HCT116 (cell line): ENCODE measurements around the gene LEAP2. TPM values are rescaled to one million over a fixed set of nuclear protein-coding genes. Genes with fewer than 3 reads are reported as not detected.

Experiments used
- ATAC-seq: fragments of 200-7000 bp; cut with Tn5 transposase; 2 replicates; pipeline ENCODE4 v1.9.1; 2020; ENCODE audit warnings: mild to moderate bottlenecking, moderate library complexity
- BruUV-seq: library from RNA; stranded (reverse); fragments of 400-500 nt; replicated peaks from 2 replicates; lab custom pipeline; 2021; lab: Mats Ljungman, UMichigan
- CTCF ChIA-PET: fragments of 300-600 bp; sonication (Branson Sonifier 250); formaldehyde crosslinking; loops from one replicate; lab custom pipeline; 2021; ENCODE audit warnings: antibody characterized with exemption; lab: Charles Lee
- POLR2A ChIA-PET: fragments of 300-600, 350-600 bp; sonication (Branson Sonifier 250); formaldehyde crosslinking; loops from one replicate; lab custom pipeline; 2021; ENCODE audit warnings: antibody characterized with exemption; lab: Charles Lee
- RAD21 ChIA-PET, 2 experiments: fragments of 300-600 bp; sonication (Branson Sonifier 250); formaldehyde crosslinking; loops; one replicate each; lab custom pipeline; 2023; ENCODE audit warnings: low total read pairs in 2 of 2; ENCODE audit not compliant: uncharacterized antibody in 2 of 2, unreplicated experiment in 2 of 2, low non-redundant PET in 1 of 2; lab: Charles Lee
- DNase-seq: peaks from one replicate; pipeline ENCODE4 v3.0.0-alpha.2; 2010; ENCODE audit warnings: low read depth, low spot score
- H2AFZ ChIP-seq: fragments of 200-600 bp; shearing (Covaris generic), sonication (generic); 2 replicates; pipeline ENCODE4 v1.6.1; 2017; ENCODE audit warnings: low read depth, mixed run types, mixed read lengths, antibody characterized with exemption, low read length; ENCODE audit not compliant: poor library complexity, severe bottlenecking
- H3K27ac ChIP-seq: 2 replicates; pipeline ENCODE4 v1.5.1; 2012; ENCODE audit warnings: low read depth, low read length
- H3K27me3 ChIP-seq: fragments of 200-600 bp; sonication (generic); 2 replicates; pipeline ENCODE4 v1.6.1; 2016; ENCODE audit warnings: mixed run types, low read length, mixed read lengths; ENCODE audit not compliant: insufficient read depth
- H3K36me3 ChIP-seq, 2 experiments: fragments of 200-500 bp in 1 of 2; fragments of 200-600 bp in 1 of 2; sonication (Bioruptor generic) in 1 of 2; sonication (generic) in 1 of 2; 2 replicates each; pipeline versions ENCODE4 v1.5.1 to v1.6.1; 2014 to 2016; ENCODE audit warnings: low read length in 2 of 2, inconsistent platforms in 1 of 2, mixed read lengths in 1 of 2, mixed run types in 1 of 2; ENCODE audit not compliant: insufficient read depth in 2 of 2, control insufficient read depth in 1 of 2
- H3K4me1 ChIP-seq, 2 experiments: fragments of 200-600 bp in 1 of 2; sonication (generic) in 1 of 2; 2 replicates each; pipeline versions ENCODE4 v1.5.1 to v1.6.1; 2012 to 2017; ENCODE audit warnings: low read length in 2 of 2, inconsistent platforms in 1 of 2, mild to moderate bottlenecking in 1 of 2, mixed read lengths in 1 of 2, mixed run types in 1 of 2, moderate library complexity in 1 of 2; ENCODE audit not compliant: insufficient read depth in 2 of 2, control insufficient read depth in 1 of 2
- H3K4me2 ChIP-seq: fragments of 200-600 bp; sonication (generic); 2 replicates; pipeline ENCODE4 v1.6.1; 2017; ENCODE audit warnings: mixed run types, low read length, mixed read lengths
- H3K4me3 ChIP-seq, 2 experiments: fragments of 200-600 bp in 1 of 2; sonication (generic) in 1 of 2; replicated peaks in 1 of 2; 2 replicates each; pipeline ENCODE4 v1.5.1; 2011 to 2016; ENCODE audit warnings: low read length in 2 of 2, control low read depth in 1 of 2, low read depth in 1 of 2, mild to moderate bottlenecking in 1 of 2, mixed read lengths in 1 of 2, mixed run types in 1 of 2
- H3K79me2 ChIP-seq: fragments of 200-600 bp; sonication (generic); 2 replicates; pipeline ENCODE4 v1.6.1; 2017; ENCODE audit warnings: mild to moderate bottlenecking, mixed run types, low read length, moderate library complexity, mixed read lengths; ENCODE audit not compliant: insufficient read depth
- H3K9ac ChIP-seq: fragments of 200-600 bp; sonication (generic); 2 replicates; pipeline ENCODE4 v1.6.1; 2016; ENCODE audit warnings: low read length, mixed read lengths
- H3K9me2 ChIP-seq: fragments of 200-600 bp; sonication (generic), shearing (Covaris generic); 2 replicates; pipeline ENCODE4 v1.6.1; 2017; ENCODE audit warnings: mixed run types, mild to moderate bottlenecking, moderate library complexity; ENCODE audit not compliant: insufficient read depth
- H3K9me3 ChIP-seq, 2 experiments: fragments of 200-500 bp in 1 of 2; fragments of 200-600 bp in 1 of 2; sonication (Bioruptor generic) in 1 of 2; sonication (generic) in 1 of 2; 2 replicates each; pipeline ENCODE4 v1.6.1; 2014 to 2017; ENCODE audit warnings: low read length in 2 of 2, mixed read lengths in 2 of 2, inconsistent platforms in 1 of 2, low read depth in 1 of 2, mild to moderate bottlenecking in 1 of 2, mixed run types in 1 of 2, moderate library complexity in 1 of 2; ENCODE audit not compliant: control insufficient read depth in 1 of 2, insufficient read depth in 1 of 2
- H4K20me1 ChIP-seq: fragments of 200-600 bp; sonication (generic), shearing (Covaris generic); 2 replicates; pipeline ENCODE4 v1.6.1; 2017; ENCODE audit warnings: mixed run types, mild to moderate bottlenecking, moderate library complexity; ENCODE audit not compliant: insufficient read depth
- EZH2 ChIP-seq: fragments of 200-600 bp; sonication (generic); IDR thresholded peaks from 2 replicates; pipeline ENCODE4 v1.6.1; 2017; ENCODE audit warnings: antibody characterized with exemption, mixed run types
- EZH2phosphoT487 ChIP-seq: fragments of 200-600 bp; IDR thresholded peaks from 2 replicates; pipeline ENCODE4 v1.6.1; 2018; ENCODE audit warnings: antibody characterized with exemption, borderline replicate concordance
- FOSL1 ChIP-seq: IDR thresholded peaks from 2 replicates; pipeline ENCODE4 v1.6.1; 2012; ENCODE audit warnings: low read depth
- JUND ChIP-seq: IDR thresholded peaks from 2 replicates; pipeline ENCODE4 v1.6.1; 2012
- REST ChIP-seq: IDR thresholded peaks from 2 replicates; pipeline ENCODE4 v1.6.1; 2012; ENCODE audit warnings: low read depth
- SIN3A ChIP-seq: IDR thresholded peaks from 2 replicates; pipeline ENCODE4 v1.6.1; 2012; ENCODE audit warnings: low read depth
- SP1 ChIP-seq: IDR thresholded peaks from 2 replicates; pipeline ENCODE4 v1.6.1; 2012; ENCODE audit warnings: low read depth
- TCF7L2 ChIP-seq: IDR thresholded peaks from 2 replicates; pipeline ENCODE4 v1.7.0; 2011; ENCODE audit warnings: borderline replicate concordance, inconsistent platforms; ENCODE audit not compliant: insufficient read depth, insufficient read length; ENCODE audit errors: extremely low read depth
- YY1 ChIP-seq: IDR thresholded peaks from 2 replicates; pipeline ENCODE4 v1.6.1; 2011; ENCODE audit warnings: low read length, low read depth, moderate library complexity, mild to moderate bottlenecking; ENCODE audit not compliant: insufficient replicate concordance; ENCODE audit errors: extremely low read depth
- intact Hi-C: fragments of 100-400 bp; cut with micrococcal nuclease; formaldehyde crosslinking; loops from 2 replicates; pipeline ENCODE4 v1.10.0; 2022
- total RNA-seq: library from RNA; stranded (reverse); gene quantifications from one replicate; pipeline ENCODE4 v1.2.1, GENCODE V29; 2021; ENCODE audit not compliant: unreplicated experiment

The LEAP2 gene
- total RNA-seq, 1 experiment from 2014 or later, result 1.2 TPM

- H3K9ac ChIP-seq, result no peak overlapping the region
- ChIA-PET POLR2A (no interaction called here), RAD21 (no interaction called here), CTCF (no interaction called here)
- H3K36me3 ChIP-seq, result no peaks in the 10 kb centered on the region
- H3K27me3 ChIP-seq, result no peaks in the 10 kb centered on the region
- H3K4me1 ChIP-seq, result 0 out of 4 replicates have a peak, but pooled peaks cover 0 to 4% of the 10 kb centered on the region in 2 experiments
- H3K27ac ChIP-seq, result no peak overlapping the region
- no peaks in the 10 kb centered on the region for H4K20me1 ChIP-seq
- no peak overlapping the region for H3K4me2 ChIP-seq
- no peak for ATAC-seq
- H3K9me2 ChIP-seq, result no peaks in the 10 kb centered on the region
- H2AFZ ChIP-seq, result no peak overlapping the region
- intact Hi-C loops, result no loop called here
- BruUV-seq, result no TSS peak
- no peak for TF ChIP-seq EZH2
- no peak for TF ChIP-seq TCF7L2
- no peak for TF ChIP-seq YY1
- TF ChIP-seq REST, result no peak
- no peak for TF ChIP-seq JUND
- TF ChIP-seq FOSL1, result no peak
- TF ChIP-seq SIN3A, result no peak
- TF ChIP-seq SP1, result no peak
- no peak for TF ChIP-seq EZH2phosphoT487
- TF ChIP-seq, all 23 proteins: peak for 0
- no peak for DNase-seq
- Histone ChIP-seq H3K79me2 (no peaks in the 10 kb centered on the region), H3K4me3 (no peak overlapping the region), H3K9me3 (no peaks in the 10 kb centered on the region)
Measured at GRCh38 chr5:132840313-132840712, 33.2 kb upstream of the LEAP2 start.
